Stimulated activated CD4-positive, alpha-beta T cell treated with anti-CD3 and anti-CD28 coated beads, Interleukin-4, amount 100 ng/mL, for 1 hour (primary cell): ENCODE results near the gene CLDN9.

Source experiments
- DNase-seq: peaks from one replicate; pipeline ENCODE4 v3.0.0-alpha.2; 2020

Gene CLDN9

DNA sequence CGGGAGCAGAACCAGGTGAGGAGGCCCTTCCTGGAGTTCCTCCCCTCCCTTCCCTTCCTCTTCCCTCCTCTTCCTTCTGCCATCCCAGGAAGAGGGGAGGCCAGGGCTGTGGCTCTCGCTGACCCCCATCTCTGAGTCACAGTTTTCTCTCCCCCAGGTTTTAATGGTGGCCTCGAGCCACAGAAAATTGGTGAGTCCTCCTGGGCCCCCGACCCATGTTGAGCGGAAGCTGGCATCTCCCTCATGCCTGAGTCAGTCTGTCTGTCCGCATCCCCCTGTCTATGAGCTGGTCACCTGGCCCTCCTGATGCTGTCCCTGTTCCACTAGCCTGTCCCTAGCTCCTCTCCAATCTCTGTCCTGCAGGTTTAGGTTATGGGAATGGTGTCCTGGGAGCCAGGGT is 12.8 kb upstream of the CLDN9 start:
- no peak for DNase-seq

DNA sequence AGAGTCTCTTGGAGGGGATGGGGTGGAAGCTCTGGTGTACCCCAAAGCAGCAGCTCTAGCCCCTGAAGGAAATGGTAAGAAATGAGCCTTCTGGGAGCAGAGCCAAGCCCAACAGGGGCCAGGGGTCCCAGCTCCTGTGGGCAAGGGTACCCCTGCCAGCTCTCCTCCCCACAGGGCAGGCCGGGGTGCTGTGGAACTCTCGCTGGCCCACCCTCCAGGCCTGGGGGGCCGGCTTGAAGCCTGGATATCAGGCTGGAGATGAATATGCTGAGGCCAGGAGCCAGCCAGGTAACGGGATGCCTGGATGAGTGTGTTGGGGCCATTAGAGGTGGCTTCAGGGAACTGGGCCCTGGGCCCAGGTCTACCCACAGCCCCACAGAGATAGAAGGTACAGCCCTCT is 12.2 kb upstream of the CLDN9 start:
- no peak for DNase-seq

DNA sequence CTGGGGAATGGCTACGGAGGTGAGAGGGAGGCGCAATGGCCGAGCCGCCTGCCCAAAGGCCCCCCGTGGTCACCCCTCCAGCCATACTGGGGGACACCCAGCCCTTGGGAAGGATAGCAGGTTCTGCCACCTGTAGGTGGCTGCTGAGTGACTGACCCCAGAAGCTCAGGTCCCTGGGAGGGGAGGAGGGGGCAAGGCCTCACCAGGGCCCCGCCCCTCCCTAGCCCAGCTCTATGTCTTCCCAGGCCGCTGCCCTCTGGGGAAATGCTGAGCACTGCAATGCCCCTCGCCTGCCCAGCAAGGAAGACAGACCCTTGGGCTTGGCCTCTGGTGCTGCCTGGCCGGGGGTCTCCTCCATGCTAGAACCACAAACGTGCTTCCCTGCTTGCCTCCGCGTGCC is 11.4 kb upstream of the CLDN9 start:
- no peak for DNase-seq

DNA sequence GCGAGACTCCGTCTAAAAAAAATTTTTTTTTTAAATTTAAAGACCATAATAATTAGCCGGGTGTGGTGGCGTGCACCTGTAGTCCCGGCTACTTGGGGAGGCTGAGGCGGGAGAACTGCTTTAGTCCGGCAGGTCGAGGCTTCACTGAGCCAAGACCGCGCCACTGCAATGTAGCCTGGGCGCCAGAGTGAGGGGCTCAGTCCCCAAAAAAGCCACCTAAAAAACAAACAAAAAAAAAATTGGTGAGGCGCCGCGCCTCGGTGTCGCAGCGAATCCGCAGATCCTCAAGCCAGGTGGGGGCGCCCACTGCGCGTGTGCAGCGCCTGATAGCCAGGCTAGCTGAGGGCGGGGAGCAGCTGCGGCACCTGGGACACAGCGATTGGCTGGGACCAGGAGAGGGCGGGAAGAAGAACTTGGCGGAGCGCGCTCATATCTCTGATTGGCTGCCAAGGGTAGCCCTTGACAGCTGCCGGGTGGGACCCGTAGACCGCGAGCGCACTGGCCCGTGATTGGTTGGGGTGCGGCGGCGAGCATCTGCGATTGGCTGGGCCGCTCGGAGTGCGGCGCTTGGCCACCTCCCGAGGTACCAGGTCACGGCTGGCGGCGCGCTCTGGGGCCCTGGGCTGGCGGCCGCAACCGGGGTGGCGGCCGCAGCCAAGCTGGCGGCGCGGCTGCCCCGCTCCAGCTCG is 9.0 kb upstream of the CLDN9 start:
- peak; percentile 95 for DNase-seq

DNA sequence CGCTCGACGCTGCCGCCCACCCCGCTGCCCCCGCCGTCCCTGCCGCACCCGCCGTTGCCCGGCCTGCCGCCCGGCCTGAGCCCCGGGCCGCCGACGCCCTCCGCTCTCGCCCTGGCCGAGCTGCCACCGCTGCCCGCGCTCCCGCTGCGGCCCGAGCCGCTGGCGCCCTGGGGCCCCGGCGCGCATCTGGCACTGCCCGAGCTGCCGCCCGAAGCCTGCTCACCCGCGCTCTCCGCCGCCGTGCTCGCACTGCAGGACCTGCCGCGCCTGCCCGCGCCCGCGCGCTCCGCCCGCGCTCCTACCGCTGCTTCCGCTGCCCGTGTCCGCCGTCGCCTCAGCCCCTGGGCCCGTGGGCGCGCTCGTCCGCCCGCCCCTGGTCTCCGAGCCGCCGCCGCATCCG is 8.4 kb upstream of the CLDN9 start:
- no peak for DNase-seq

DNA sequence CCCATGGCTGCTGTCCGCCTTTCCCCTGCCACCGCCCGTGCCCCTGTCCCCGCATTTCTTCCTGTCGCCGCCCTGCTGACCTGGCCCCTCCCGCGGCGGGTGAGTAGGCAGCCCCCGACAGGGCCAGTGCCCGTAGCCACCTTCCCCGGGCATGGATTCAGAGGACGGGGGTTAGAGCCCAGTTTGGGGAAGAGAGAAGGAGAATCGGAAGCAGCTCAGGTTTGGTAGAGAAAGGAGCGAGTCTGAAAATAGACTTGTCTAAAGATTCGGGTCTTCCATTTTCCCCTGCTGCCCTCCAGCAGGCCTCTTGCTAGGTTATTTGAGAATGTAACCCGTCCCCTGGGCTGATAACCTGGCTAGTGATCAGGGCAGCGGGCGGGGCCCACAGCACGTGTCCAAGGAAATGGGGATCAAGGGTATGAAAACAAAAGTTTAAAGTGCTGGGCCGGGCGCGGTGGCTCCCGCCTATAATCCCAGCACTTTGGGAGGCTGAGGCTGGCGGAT is 7.9 kb upstream of the CLDN9 start:
- no peak for DNase-seq

DNA sequence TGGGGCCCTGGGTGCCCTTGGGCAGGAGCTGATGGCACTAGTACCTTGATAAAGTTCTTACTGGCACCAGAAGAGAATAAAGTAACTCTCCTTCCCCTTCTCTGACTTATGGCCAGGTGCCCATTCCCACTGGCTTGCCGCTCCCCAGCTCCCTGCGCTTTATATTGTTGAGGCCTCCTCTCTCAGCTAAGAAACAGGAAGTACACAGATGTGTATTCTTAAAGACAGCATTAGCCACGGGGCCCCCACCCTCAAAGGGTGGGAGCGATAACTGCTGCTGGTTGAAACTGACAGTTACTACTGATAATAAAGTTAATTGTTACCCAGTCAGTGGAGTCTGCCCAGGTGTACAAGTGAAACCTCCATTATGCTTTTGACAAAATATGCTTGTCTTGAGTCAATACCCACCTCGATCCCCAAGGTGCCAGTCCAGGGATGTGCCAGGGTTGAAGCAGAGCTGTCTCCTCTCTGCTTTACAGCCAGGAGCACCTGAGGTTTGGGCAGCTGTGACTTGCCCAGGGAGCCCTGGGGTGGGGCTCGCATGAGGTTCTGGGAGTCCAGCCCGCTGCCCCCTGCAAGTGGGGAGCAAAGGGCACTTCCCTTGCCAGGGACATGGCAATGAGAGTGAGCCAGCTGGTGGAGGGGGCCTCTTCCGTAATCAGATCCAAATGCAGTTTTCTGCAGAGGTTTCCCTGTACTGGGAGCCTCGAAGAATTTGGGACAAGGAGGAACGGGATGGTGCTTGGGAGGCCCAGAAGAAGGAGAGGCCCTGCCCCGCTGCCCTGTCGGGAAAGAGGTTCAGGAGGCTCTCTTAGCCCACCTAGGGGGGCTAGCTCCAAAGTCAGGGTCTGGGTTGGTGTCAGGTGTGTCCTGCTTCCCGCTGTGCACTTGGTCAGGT is 5.4 kb upstream of the CLDN9 start:
- DNase-seq: no peak

DNA sequence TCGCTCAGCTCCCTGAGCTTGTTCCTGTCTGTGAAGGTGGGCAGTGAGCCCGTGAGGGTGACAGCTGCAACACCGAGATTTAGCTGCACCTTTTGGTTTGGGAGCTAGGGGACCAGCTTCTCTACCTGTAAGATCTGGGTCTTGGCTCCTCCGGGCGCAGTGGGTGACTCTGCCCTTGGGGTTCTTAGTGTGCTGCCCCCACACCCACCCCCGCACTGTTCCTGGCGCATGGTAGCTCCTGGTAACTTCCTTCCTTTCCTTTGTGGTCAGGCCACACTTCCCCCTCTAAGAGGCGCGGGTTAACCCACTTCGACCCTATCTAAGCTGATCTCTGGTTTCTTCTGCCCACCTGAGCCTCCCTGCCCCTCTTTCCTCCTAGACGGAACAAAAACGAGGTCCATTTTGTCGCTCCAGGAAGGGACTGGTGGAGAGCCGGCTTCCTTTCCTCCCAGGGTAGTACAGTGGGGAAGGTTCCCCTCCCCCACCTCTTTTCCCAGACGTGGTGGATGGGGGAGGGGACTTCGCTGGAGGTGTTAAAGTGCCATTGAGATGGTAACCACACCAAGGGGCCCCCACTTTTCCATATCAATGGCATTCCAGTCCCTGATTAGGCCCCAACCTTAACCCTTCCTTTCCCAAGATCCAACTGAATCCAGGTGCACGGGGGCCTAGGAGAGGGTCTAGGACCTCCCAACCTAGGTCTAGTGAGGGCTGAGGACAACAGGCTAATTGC is 4.6 kb upstream of the CLDN9 start:
- DNase-seq: no peak

DNA sequence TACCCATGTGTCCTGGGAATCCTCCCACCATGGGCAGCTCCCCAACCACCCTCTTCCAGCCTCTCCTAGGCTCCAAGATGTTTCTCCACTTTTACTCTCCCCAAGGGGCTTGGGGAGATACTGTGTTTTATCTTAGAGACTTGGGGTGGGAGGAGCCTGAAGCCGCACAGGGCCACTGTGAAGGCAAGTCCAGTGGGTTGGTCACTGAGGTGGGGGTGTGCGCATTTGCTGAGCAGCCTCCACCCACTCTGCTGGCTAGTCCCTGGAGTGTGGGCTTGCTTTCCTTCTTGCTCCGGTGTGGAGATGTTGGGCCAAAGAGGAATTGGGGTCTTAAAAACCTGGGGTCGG is 4.1 kb upstream of the CLDN9 start:
- DNase-seq: no peak

DNA sequence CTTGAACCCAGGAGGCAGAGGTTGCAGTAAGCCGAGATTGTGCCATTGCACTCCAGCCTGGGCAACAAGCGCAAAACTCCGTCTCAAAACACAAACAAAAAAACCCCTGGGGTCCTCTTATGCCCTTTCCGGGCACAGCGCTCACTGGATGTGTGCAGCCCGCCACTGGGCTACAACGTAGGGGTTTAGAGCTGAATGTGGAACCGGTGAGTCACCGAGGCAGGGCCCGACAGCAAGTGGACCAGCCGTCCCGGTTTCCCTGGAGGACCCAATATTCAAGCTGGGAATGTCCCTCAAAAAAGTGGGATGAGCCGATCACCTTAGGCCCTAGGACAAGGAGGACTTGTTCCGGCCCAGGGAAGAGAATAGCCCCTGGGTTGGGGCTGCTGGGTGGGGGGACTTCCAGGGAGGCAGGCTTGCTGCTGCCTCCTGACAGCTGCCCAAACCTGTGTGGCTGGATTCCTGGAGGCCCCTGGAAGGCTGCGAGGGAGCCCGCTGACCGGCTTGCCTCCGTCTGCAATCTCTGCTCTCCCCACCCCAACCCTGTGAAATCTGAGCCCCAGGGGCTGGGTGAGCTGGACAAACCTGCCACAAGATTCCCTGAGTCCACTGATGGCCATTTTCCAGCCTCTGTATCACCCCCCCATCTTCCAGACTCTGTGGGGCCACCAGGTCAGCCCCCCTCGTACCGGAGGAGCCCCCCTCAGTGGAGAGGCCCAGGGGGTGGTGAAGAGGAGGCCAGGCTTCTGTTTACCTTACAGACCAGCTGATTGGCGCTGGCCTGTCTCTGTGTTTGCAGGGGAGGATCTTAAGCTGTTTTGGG is 2.9 kb upstream of the CLDN9 start:
- DNase-seq: no peak

DNA sequence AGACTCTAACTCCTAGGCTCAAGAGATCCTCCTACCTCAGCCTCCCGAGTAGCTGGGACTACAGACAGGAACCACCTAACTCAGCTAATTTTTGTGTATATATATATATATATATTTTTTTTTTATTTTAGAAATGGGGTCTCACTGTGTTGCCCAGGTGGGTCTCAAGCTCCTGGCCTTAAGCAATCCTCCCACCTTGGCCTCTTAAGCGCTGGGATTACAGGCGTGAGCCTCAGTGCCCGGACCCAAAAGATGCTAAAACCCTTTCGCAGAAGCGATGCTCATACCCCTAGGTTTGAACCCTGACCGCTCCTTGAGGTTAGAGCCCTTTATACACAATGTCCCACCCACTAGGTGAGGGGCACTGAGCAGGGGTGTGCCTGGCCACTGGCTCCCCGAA is 2.2 kb upstream of the CLDN9 start:
- DNase-seq: no peak

DNA sequence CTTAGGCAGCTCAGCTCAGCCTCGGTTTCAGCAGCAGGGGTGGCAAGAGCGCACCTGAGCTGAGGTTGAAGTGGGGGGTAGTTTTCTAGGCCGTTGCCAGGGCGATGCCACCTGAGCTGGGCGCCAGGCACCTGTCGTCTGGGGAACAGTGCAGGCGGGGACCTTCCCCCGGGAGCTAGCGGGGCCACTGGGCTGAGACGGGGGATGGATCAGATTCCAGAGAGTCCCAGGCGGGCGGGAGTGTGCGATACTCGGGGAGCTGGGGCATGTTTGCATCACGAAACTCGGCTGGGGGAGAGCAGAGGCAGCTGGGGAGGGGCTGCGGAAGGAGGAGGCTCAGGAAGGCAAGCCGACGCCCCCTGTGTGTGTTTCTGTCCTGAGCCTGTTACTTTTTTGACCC is 477 bp upstream of the CLDN9 start:
- DNase-seq: no peak

DNA sequence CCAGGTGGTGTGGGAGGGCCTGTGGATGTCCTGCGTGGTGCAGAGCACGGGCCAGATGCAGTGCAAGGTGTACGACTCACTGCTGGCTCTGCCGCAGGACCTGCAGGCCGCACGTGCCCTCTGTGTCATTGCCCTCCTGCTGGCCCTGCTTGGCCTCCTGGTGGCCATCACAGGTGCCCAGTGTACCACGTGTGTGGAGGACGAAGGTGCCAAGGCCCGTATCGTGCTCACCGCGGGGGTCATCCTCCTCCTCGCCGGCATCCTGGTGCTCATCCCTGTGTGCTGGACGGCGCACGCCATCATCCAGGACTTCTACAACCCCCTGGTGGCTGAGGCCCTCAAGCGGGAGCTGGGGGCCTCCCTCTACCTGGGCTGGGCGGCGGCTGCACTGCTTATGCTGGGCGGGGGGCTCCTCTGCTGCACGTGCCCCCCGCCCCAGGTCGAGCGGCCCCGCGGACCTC is 798 bp downstream of the CLDN9 start:
- DNase-seq: no peak

DNA sequence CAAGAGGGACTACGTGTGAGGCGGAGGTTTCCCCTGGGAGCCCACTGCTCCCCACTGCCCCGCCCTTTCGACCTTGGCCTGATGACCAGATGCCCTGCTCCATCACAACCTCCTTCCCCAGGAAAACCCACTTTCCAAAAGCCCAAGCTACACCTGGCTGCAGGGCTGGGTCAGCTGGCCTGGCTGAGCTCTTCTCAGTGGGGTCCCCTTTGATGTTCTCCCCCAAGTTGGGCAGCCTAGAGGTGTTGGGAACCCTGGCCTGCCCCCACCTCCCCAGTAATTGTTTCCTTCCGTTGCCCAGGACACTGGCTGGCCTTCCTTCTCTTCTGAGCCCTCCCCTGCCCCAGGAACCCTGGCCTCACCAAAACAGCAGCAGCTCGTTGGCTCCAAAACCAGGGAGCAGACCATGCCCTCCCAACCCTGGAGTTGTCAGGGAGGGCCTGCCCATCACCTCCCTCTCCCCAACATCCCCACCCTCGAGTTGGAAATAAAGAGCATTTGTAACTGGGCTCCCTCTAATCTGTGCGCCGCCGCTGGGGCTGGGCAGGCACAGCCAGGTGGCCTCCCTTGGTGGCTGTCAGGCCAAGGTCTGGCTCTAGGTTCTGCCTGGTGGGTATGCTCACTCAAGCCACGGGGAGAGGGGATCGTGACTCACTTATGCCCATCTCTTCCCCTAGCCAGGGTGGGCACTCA is 1.4 kb downstream of the CLDN9 start:
- no peak for DNase-seq

DNA sequence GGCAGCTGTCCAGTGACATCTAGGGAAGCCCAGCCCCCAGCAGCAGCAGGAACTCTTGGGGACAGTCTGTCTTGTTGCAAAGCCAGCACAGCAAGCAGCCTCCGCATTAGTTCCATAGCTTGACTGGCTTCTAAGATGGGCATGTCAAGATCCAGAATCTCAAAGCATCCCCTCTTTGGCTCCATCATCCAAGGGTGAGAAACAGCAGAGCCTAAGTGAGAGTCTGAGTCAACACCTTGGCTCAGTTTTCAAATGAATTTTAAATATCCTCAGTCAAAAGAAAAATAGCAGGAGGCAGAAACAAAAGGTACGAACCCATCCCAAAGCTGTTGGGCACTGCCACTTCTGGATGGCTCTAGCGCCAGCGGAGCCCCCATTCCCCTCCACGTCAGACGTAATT is 2.2 kb downstream of the CLDN9 start:
- no peak for DNase-seq

DNA sequence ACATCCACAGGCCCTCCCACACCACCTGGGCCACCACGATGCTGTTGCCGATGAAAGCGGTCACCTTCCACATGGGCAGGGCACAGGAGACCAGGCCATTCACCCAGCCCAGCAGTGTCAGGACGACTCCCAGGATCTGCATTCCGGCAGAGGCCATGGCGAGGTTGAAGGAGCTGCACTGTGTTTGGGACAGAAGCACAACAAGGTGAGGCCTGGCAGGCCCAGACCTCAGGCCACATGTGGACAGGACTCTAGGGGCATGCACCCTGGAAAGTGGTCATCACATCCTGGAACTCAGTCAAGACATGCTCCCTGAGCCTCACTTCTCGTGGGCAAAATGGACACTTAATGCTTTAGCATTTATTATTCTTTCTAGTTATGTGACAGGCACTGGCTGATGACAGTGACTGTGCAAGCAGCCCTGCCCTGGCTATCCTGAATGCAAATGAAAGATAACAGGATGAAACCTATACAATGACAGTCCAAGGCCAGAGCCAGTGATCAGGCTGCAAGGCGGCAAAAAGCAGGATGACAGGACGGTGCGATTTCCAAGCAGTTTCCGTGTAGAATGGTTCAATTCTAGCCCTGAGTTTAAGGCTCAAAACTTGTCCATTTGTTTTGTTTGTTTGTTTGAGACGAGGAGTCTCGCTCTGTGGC is 3.3 kb downstream of the CLDN9 start:
- DNase-seq: no peak

DNA sequence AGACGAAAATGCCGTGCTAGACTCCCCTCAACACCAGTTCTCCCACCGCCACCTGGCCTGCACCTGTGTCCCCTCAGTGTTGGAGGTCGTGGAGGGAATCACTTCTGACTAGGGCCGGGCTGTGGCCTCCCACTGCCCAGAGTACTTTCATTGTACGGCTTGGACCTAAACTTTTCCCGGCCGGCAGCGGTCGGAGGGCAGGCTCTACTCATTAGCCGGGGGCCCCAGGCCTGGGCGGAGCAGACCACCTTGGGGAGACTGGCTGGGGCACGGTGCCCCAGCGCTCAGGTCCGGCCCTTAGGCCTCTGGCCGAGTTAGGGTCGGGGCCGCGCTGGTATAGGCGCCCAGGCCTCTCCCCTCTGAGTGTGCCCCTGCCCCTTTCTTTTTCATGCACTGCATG is 4.6 kb downstream of the CLDN9 start:
- DNase-seq: no peak

DNA sequence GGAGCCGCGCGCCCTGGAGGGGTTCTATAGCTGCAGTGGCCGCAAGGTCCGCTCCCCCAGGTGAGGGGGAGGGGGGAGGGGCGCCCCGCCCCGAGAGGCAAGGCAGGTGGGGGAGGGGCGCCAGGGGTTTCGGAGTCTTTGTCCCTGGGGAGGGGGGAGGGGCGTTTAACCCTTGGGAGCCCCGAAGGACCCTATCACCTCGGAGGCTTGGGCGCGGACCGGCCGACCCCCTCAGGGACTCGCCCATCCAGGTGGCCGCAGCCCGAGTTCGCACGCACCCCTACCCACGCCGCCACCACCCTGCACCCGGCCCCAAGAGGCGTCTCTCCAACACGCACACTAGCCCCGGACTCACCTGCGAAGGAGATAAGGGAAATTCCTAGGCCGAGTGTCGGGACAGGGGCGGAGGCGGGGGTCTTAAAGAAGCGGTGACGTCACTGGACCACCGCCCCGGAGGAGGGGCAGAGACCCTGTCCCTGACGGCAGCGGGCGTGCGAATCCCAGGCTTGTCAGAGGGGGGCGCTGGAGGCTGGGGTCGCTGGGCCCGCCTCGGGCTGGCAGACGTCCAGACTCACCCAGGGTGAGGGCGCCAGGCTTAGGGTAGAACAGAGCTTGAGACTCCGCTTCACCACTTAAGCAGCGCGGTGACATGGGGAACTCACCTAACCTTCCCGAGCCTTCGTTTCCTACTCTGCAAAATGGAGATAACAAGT is 5.2 kb downstream of the CLDN9 start, which contains the start of gene CLDN6:
CLDN6 (minus strand) TSS at position 390 of the 713 bp plus-strand sequence. CDS start 2,162 bp downstream, outside the sequence.
- peak; percentile 39 for DNase-seq

DNA sequence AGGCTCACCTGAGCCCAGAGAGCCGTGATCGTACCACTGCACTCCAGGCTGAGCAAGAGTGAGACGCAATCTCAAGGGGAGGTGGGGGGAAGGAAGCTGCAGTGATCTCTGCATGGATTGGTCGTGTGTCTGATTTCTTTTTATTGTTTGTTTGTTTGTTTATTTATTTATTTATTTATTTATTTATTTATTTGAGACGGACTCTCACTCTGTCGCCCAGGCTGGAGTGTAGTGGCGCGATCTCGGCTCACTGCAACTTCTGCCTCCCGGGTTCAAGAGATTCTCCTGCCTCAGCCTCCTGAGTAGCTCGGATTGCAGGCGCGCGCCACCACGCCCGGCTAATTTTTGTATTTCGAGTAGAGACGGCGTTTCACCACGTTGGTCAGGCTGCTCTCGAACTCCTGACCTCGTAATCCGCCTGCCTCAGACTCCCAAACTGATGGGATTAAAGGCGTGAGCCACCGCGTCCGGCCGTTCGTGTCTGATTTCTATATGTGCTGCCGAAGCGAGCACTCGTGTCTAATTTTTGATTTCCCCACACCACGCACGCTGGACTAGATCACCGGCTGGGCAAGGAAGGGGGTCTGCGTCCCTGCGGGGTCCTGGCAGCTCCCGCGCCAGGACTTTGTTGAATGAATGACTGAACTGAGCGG is 7.0 kb downstream of the CLDN9 start:
- DNase-seq: no peak

DNA sequence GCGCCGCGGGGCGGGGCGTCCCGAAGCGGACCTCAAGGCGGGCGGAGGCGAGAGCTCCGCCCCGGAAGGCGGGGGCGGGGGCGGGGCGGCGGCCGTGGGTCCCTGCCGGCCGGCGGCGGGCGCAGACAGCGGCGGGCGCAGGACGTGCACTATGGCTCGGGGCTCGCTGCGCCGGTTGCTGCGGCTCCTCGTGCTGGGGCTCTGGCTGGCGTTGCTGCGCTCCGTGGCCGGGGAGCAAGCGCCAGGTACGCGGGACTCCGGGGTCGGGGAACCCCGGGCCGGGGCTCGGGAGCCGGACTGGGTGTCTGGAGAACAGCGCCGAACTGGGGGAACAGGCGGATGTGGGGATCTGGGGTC is 7.5 kb downstream of the CLDN9 start, which contains the start of gene TNFRSF12A:
TNFRSF12A (plus strand) TSS at position 122 of the 357 bp plus-strand sequence; CDS start at position 152, 30 bp downstream.
- peak; percentile 61 for DNase-seq
